ENCODE measurements around the gene RHOT2.

Gene RHOT2

GRCh38 chr16:669666-670065 lies 1.7 kb downstream of the RHOT2 start:
- H3K36me3 ChIP-seq (replicated peaks) = peaks cover 50% of the 10 kb centered on the region
- in situ Hi-C loops (cut with HindIII; ENCODE audit: low pct_ligation_motif_present, low sequenced_read_pairs) = no loop called here
- H3K27me3 ChIP-seq (replicated peaks) = no peaks in the 10 kb centered on the region
- no peak for TF ChIP-seq CTCF (IDR thresholded peaks at IDR 0.05; ENCODE audit: low read depth, low read length, missing control alignments)
- peak overlapping the region; percentile 85 for H3K4me3 ChIP-seq (ENCODE audit: low read depth, low read length)
- H3K27ac ChIP-seq = no peak overlapping the region
- no peak for DNase-seq

- Histone ChIP-seq H3K4me3 (ENCODE audit: low read depth, low read length) (no peak overlapping the region), H3K36me3 (replicated peaks) (peaks cover 51% of the 10 kb centered on the region), H3K27ac (no peak overlapping the region), H3K27me3 (replicated peaks) (no peaks in the 10 kb centered on the region)
- TF ChIP-seq CTCF (IDR thresholded peaks at IDR 0.05; ENCODE audit: low read depth, low read length, missing control alignments) = no peak
- in situ Hi-C loops (cut with HindIII; ENCODE audit: low pct_ligation_motif_present, low sequenced_read_pairs) = no loop called here
- DNase-seq = no peak
These were observed 2.8 kb downstream of the RHOT2 start for GRCh38 chr16:670485-671352.

GRCh38 chr16:671353-672131 lies 3.6 kb downstream of the RHOT2 start:
- peaks cover 51% of the 10 kb centered on the region for H3K36me3 ChIP-seq (replicated peaks)
- H3K4me3 ChIP-seq (ENCODE audit: low read depth, low read length) = no peak overlapping the region
- no peaks in the 10 kb centered on the region for H3K27me3 ChIP-seq (replicated peaks)
- in situ Hi-C loops (cut with HindIII; ENCODE audit: low pct_ligation_motif_present, low sequenced_read_pairs) = no loop called here
- no peak for DNase-seq
- no peak for TF ChIP-seq CTCF (IDR thresholded peaks at IDR 0.05; ENCODE audit: low read depth, low read length, missing control alignments)
- no peak overlapping the region for H3K27ac ChIP-seq

GRCh38 chr16:672371-672770 lies 4.4 kb downstream of the RHOT2 start:
- Histone ChIP-seq H3K27me3 (replicated peaks) (no peaks in the 10 kb centered on the region), H3K4me3 (ENCODE audit: low read depth, low read length) (no peak overlapping the region), H3K36me3 (replicated peaks) (peaks cover 51% of the 10 kb centered on the region), H3K27ac (no peak overlapping the region)
- in situ Hi-C loops (cut with HindIII; ENCODE audit: low pct_ligation_motif_present, low sequenced_read_pairs) = no loop called here
- no peak for TF ChIP-seq CTCF (IDR thresholded peaks at IDR 0.05; ENCODE audit: low read depth, low read length, missing control alignments)
- no peak for DNase-seq

GRCh38 chr16:672851-673250 lies 4.9 kb downstream of the RHOT2 start:
- no peaks in the 10 kb centered on the region for H3K27me3 ChIP-seq (replicated peaks)
- no peak overlapping the region for H3K4me3 ChIP-seq (ENCODE audit: low read depth, low read length)
- H3K27ac ChIP-seq = no peak overlapping the region
- DNase-seq = no peak
- in situ Hi-C loops (cut with HindIII; ENCODE audit: low pct_ligation_motif_present, low sequenced_read_pairs) = no loop called here
- TF ChIP-seq CTCF (IDR thresholded peaks at IDR 0.05; ENCODE audit: low read depth, low read length, missing control alignments) = no peak
- H3K36me3 ChIP-seq (replicated peaks) = peaks cover 51% of the 10 kb centered on the region

All from brain microvascular endothelial cell (primary cell).